HUDEP-2 (cell line): ENCODE measurements around the gene LCN2.
"Not testable (repeated sequence)": the region's sequence is repeated elsewhere in the genome, so short reads cannot be mapped to it uniquely, and the experiment has no call there.

Experiments used
- DNase-seq, 76 experiments: peaks; one replicate each; lab custom pipeline; 2025; ENCODE audit not compliant: unreplicated experiment in 76 of 76; lab: John Stamatoyannopoulos, UW

Gene LCN2

DNA sequence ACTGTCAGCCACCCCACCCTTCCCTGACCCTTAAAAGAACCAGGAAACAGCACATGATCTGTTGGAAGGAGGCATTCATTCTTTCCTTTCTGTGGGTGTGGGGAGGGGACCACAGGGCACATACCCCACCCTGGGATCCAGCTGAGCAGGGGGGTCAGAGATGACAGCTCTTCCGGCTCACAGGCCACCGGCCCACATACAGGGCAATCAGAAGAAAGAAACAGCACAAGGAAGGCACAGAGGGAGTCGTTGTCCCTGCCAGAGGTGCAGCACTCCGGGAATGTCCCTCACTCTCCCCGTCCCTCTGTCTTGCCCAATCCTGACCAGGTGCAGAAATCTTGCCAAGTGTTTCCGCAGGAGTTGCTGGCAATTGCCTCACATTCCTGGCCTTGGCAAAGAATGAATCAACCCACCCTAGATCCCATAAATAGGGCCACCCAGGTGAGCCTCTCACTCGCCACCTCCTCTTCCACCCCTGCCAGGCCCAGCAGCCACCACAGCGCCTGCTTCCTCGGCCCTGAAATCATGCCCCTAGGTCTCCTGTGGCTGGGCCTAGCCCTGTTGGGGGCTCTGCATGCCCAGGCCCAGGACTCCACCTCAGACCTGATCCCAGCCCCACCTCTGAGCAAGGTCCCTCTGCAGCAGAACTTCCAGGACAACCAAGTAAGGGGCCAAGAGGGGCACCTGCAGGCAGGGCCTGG, at the start of gene LCN2:
Gene LCN2, plus strand, starts transcription at position 453 of the 701 bp plus-strand sequence. Its CDS starts 73 bp downstream, at position 526.
- no peak for DNase-seq

- no peak for DNase-seq
Measured at GRCh38 chr9:128099932-128100491, 49.2 kb upstream of the LCN2 start.

DNA sequence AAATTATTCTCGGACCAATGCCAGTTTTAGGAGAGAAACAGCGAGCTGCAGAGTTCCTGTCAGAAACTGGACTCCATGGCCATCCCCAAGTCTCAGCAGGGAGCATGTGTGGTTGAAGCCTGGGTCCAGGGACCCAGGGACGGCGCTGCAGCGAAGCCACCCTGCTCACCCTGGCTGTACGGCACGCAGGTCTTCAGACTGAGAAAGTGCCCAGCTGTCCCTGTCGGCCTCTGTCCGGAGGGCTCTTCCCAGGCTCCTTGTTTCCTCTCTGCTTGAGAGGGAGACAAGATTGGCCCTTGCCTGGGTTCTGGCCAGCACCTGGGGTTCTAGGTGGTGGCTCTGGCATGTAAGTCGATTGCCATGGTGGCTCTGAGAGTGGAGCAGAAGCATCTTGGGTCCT, 48.7 kb upstream of the LCN2 start:
- no peak for DNase-seq

- DNase-seq, result no peak
Measured at GRCh38 chr9:128101231-128101661, 48.0 kb upstream of the LCN2 start.

DNA sequence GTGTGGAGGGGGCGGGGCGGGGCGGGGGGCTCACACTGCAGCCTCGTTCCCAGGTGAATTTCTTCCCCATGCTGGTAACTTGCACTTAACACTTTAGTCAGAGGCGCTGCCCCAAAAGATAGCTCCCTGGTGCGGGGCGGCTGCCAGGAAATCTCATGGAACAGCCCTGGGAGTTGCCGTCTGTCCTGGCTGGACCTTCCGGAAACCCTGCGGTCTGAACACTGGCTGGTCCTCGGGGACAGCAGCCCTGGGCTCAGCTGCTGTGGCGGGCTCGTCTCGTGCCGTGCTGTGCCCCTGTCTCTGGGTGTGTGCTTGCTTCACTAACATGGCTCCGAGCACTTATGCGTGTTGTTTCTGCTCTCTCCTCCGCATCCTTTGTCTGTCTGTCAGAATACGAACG, 47.6 kb upstream of the LCN2 start:
- DNase-seq, result no peak

GRCh38 chr9:128102196-128102595, 47.1 kb upstream of the LCN2 start:
- no peak for DNase-seq

GRCh38 chr9:128102861-128103588, 46.2 kb upstream of the LCN2 start:
- no peak for DNase-seq

DNA sequence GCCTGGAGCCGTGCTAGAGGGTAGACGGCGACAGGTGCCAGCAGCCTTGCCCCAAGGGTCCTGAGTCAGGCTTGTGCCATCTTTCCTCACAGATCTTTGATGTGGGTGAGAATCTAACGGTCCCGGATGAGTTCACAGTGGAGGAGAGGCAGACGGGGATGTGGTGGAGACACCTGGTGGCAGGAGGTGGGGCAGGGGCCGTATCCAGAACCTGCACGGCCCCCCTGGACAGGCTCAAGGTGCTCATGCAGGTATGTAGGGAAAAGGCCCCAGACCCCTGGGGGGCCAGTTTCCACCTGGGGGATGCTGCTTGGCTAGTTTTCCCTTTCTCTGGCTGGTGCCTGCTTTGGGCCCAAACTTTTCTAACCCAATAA, 45.7 kb upstream of the LCN2 start:
- no peak for DNase-seq

GRCh38 chr9:128104171-128104618, 45.1 kb upstream of the LCN2 start:
- no peak for DNase-seq

DNA sequence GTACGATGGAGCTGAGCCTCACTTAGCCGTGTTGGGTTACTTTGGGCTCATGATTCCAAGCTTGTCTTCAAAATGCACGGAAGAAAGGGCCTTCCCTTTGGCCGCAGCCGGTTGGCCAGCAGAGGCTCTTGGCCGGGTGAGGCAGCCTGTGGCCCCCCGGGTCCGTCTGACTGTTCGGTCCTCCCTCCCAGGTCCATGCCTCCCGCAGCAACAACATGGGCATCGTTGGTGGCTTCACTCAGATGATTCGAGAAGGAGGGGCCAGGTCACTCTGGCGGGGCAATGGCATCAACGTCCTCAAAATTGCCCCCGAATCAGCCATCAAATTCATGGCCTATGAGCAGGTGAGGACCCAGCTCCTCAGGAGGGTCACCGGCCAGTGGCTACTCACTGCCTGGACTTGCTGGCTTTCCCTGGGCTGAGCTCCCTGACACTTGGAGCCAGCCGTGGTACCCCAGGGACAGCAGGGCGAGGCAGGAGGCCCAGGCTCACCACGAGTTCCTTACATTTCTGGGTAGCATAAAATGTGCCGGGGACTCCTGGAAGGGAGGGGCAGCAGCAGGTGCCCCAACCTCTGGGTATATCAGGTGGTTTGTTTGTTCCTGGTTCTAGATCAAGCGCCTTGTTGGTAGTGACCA, 43.6 kb upstream of the LCN2 start:
- DNase-seq, result no peak

DNA sequence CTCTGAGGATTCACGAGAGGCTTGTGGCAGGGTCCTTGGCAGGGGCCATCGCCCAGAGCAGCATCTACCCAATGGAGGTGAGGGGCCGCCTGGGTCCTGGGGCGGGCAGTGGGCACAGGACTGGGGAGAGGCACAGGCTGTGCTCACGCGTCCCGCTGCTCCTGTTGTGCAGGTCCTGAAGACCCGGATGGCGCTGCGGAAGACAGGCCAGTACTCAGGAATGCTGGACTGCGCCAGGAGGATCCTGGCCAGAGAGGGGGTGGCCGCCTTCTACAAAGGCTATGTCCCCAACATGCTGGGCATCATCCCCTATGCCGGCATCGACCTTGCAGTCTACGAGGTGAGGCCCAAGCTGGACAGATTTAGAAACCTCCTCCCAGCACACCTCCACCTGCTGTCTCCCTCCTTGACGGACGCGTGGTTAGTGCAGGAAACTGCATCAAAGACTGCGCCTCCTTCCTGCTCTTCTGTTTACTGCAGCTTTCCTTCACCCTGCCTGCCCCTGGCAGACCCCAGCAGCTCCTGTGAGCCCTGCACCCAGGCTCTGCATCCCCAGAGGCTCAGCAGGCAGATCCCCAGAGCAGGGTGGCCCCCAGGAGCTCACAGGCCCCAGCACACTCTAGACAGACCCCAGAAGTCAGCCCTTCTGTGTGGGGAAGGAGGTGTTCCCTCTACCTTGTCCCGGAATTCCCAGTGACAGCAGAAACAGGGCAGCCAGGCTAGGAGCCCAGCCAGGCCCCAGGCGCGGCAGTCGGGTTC, 42.9 kb upstream of the LCN2 start:
- no peak for DNase-seq

DNA sequence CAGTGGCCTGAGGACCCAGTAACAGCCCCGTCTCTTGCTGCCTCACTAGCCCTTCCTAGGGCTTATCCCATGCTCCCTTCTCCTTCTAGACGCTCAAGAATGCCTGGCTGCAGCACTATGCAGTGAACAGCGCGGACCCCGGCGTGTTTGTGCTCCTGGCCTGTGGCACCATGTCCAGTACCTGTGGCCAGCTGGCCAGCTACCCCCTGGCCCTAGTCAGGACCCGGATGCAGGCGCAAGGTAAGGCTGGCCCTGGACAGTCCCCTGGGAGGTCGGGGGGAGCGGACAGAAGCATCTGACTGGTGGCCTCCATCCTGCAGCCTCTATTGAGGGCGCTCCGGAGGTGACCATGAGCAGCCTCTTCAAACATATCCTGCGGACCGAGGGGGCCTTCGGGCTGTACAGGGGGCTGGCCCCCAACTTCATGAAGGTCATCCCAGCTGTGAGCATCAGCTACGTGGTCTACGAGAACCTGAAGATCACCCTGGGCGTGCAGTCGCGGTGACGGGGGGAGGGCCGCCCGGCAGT, 42.2 kb upstream of the LCN2 start:
- no peak for DNase-seq

DNA sequence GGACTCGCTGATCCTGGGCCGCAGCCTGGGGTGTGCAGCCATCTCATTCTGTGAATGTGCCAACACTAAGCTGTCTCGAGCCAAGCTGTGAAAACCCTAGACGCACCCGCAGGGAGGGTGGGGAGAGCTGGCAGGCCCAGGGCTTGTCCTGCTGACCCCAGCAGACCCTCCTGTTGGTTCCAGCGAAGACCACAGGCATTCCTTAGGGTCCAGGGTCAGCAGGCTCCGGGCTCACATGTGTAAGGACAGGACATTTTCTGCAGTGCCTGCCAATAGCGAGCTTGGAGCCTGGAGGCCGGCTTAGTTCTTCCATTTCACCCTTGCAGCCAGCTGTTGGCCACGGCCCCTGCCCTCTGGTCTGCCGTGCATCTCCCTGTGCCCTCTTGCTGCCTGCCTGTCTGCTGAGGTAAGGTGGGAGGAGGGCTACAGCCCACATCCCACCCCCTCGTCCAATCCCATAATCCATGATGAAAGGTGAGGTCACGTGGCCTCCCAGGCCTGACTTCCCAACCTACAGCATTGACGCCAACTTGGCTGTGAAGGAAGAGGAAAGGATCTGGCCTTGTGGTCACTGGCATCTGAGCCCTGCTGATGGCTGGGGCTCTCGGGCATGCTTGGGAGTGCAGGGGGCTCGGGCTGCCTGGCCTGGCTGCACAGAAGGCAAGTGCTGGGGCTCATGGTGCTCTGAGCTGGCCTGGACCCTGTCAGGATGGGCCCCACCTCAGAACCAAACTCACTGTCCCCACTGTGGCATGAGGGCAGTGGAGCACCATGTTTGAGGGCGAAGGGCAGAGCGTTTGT, 41.6 kb upstream of the LCN2 start:
- DNase-seq, result no peak

GRCh38 chr9:128108269-128109049, 40.8 kb upstream of the LCN2 start:
- DNase-seq, result no peak

- DNase-seq, result no peak
Measured at GRCh38 chr9:128109050-128109709, 40.1 kb upstream of the LCN2 start.

GRCh38 chr9:128111726-128112125, 37.5 kb upstream of the LCN2 start:
- DNase-seq, result not testable (repeated sequence)

GRCh38 chr9:128113526-128114325, 35.5 kb upstream of the LCN2 start:
- DNase-seq, result no peak
